GM12801 (cell line): ENCODE data around the gene DENND2A.

ENCODE experiments used
- TF ChIP-seq, protein P1 (sequence below): IDR thresholded peaks from one replicate; pipeline ENCODE4 v1.5.1; 2011; ENCODE audit warnings: control low read depth; ENCODE audit not compliant: insufficient read length; ENCODE audit errors: extremely low read depth

Gene DENND2A

GRCh38 chr7:140616328-140616727, 24.3 kb downstream of the DENND2A start:
- TF ChIP-seq, protein P1, sequence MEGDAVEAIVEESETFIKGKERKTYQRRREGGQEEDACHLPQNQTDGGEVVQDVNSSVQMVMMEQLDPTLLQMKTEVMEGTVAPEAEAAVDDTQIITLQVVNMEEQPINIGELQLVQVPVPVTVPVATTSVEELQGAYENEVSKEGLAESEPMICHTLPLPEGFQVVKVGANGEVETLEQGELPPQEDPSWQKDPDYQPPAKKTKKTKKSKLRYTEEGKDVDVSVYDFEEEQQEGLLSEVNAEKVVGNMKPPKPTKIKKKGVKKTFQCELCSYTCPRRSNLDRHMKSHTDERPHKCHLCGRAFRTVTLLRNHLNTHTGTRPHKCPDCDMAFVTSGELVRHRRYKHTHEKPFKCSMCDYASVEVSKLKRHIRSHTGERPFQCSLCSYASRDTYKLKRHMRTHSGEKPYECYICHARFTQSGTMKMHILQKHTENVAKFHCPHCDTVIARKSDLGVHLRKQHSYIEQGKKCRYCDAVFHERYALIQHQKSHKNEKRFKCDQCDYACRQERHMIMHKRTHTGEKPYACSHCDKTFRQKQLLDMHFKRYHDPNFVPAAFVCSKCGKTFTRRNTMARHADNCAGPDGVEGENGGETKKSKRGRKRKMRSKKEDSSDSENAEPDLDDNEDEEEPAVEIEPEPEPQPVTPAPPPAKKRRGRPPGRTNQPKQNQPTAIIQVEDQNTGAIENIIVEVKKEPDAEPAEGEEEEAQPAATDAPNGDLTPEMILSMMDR: no peak

DNA sequence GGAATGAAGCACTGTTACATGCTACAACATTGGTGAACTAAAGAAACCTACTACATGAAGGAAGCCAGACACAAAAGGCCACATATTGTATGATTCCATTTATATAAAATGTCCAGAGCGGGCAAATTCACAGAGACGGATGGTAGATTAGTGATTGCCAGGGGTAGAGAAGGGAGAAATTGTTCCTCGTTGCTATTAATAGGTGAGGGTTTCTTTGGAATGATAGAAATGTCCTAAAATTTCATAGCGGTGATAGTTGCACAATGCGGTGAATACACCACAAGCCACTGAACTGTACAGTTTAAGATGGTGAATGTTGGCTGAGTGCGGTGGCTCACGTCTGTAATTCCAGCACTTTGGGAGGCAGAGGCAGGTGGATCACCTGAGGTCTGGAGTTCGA, 29.0 kb downstream of the DENND2A start:
- TF ChIP-seq, protein P1: no peak

GRCh38 chr7:140610204-140611165, 30.1 kb downstream of the DENND2A start:
- TF ChIP-seq, protein P1: no peak

GRCh38 chr7:140609646-140610045, 31.0 kb downstream of the DENND2A start:
- TF ChIP-seq, protein P1: no peak

DNA sequence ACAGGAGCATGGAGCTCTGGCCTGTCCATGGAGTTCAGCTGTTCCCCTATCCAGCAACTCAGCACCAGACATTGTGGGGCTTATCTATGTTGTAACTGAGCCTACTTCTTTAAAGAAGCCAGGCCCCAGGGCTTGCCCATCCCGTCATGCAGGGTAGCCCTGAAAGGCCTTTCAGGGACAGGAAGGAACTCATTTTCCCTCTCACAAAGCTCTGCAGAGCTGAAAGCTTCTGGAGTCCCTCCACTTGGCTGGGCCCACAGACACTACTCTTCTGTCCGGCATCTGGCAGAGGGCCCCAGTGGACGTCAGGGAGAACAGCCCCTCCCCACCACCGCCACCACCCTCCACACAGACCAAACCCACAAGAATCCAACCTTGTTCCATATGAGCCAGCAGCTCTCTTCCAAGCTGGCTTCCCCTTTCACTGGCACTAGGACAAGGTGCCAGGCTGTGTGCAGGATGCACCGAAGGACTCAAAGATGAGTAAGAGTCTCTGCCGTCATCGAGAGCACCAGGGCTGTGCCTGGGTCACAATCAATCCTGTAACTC, 33.1 kb downstream of the DENND2A start:
- TF ChIP-seq, protein P1: no peak

DNA sequence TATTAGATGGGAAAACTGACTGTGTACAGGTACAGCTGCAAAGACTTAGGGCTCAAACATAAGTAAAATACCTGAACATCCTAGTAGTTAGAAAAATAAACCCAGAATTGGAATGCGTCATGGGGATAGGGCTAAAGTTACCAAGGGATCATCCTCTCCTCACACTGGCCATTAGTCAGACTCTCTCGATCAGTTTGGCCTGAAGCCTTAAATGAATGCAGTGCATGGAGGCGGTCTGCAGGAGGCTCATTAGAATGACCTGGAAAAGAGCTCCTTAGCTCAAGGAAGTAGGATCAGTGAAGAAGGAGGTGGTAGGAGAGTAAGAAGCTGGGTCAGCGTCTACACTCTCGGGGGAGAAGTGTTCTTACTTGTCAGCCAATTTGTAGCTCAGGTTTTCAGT, 35.3 kb downstream of the DENND2A start:
- TF ChIP-seq, protein P1: no peak

DNA sequence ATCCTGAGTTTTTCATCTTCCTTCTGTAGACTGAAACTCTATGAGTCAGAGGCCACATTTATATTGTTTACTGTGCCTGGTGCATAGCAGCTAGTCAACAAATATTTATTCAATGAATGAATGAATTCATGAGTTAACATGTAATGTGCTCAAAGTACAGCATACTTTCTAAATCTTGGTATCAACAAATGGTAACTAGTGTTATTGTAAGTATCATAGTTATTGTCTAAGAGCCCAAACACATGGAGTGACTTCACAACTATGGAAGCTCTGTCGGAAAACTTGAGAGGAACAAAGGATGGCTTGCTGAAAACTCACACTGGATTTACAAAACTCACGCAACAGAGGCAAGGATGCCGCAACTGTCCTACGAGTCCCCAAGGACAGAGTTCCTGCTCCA, 35.9 kb downstream of the DENND2A start:
- TF ChIP-seq, protein P1: no peak
